NB4 (cell line): ENCODE results near the gene FAM228A.
A peak's percentile ranks its signal among the peaks of the same experiment; 100 is the strongest.

Experiments
- DNase-seq: peaks from one replicate; pipeline ENCODE4 v3.0.0; 2010; ENCODE audit warnings: low read depth
- H3K4me3 ChIP-seq: one replicate; pipeline ENCODE4 v1.5.1; 2011; ENCODE audit warnings: mild to moderate bottlenecking, low read depth, low read length, moderate library complexity
- MYC ChIP-seq: IDR thresholded peaks from 2 replicates; pipeline ENCODE4 v1.6.1; 2011; ENCODE audit warnings: low read depth, low read length
- POLR2A ChIP-seq: IDR thresholded peaks from 2 replicates; pipeline ENCODE4 v1.6.1; 2011; ENCODE audit warnings: mild to moderate bottlenecking; ENCODE audit not compliant: insufficient read length; ENCODE audit errors: extremely low read depth
- TF ChIP-seq, protein P1 (sequence below): IDR thresholded peaks from 2 replicates; pipeline ENCODE4 v1.6.1; 2011; ENCODE audit warnings: low read depth, low read length
- TF ChIP-seq, protein P2 (sequence below): IDR thresholded peaks from one replicate; pipeline ENCODE4 v1.5.1; 2012; ENCODE audit warnings: low read depth, low read length

FAM228A gene

DNA sequence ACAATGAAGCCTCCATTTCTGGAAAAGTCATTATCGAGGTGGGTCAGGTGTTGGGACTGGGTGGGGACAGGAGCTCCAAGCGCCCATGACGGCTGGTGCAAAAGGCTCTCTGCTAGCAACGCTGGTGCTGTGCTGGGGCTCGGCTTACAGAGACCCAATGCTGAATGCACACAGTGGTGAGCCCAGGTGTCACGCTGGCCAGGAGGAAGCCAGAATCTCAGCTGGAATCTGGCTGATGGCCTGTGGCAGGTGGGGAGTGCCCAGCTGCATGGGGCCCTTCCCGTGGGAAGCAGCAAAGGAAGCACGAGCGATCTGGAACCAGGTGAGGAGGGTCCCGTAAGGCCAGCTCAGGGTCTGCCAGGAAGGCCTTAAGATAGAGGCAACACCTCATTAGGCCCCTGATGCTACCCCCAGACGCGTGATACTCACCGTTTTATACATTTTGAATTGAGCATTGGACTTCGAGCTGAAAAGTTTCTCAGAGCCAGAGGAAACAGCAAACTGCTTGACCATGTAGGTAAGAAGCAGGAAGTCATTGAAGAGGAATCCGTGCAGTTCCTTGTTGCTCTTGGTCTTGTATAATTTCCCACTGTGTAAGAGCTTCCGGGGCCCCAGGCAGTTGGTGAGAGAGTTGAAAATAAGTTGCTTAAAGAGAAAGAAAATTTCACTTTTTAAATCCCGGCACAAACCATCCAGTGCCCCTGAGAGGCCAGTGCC lies 34.7 kb downstream of the FAM228A start:
- DNase-seq: peak; percentile 14
- no peak overlapping the region for H3K4me3 ChIP-seq
- TF ChIP-seq, protein P1, sequence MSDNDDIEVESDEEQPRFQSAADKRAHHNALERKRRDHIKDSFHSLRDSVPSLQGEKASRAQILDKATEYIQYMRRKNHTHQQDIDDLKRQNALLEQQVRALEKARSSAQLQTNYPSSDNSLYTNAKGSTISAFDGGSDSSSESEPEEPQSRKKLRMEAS: no peak
- TF ChIP-seq MYC (no peak), POLR2A (no peak)
- TF ChIP-seq, protein P2, sequence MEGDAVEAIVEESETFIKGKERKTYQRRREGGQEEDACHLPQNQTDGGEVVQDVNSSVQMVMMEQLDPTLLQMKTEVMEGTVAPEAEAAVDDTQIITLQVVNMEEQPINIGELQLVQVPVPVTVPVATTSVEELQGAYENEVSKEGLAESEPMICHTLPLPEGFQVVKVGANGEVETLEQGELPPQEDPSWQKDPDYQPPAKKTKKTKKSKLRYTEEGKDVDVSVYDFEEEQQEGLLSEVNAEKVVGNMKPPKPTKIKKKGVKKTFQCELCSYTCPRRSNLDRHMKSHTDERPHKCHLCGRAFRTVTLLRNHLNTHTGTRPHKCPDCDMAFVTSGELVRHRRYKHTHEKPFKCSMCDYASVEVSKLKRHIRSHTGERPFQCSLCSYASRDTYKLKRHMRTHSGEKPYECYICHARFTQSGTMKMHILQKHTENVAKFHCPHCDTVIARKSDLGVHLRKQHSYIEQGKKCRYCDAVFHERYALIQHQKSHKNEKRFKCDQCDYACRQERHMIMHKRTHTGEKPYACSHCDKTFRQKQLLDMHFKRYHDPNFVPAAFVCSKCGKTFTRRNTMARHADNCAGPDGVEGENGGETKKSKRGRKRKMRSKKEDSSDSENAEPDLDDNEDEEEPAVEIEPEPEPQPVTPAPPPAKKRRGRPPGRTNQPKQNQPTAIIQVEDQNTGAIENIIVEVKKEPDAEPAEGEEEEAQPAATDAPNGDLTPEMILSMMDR: no peak

DNA sequence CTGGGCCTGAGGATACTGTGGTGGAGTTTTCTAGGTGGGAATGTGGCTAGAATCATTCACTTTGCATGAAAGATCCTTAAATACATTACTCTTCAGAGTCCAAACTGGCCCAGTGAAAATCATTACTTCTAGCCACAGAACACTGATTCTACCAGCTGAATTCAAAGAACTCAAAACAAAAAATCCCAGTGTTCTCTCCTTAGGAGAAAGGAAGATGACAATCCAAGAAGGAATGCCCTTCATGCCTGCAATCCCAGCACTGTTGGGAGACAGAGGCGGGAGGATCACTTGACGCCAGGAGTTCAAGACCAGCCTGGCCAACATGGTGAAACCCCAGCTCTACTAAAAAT lies 35.2 kb downstream of the FAM228A start:
- no peak for DNase-seq
- TF ChIP-seq MYC: no peak
- no peak for TF ChIP-seq POLR2A
- no peak overlapping the region for H3K4me3 ChIP-seq

DNA sequence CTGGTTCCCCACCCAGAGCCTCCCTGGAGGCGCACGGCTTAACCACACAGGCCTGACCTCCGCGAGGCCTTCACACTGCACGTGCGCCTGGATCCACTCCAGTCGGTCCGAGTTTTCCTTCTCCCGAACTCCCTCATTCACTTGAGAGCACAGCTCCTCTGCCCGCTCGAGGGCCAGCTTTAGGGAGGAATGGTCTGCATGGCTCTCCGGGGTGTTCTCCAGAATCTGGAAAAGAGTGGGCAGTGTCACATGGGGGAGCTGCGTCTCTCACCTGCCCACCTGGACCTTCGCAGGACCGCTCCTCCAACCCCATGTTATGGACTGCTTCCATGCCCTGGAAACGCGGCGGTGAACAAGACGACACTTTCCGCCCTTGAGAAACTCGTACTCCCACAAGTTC lies 35.9 kb downstream of the FAM228A start:
- DNase-seq: no peak
- TF ChIP-seq, protein P2: no peak
- TF ChIP-seq, protein P1: no peak
- TF ChIP-seq MYC: no peak
- TF ChIP-seq POLR2A: no peak
- no peak overlapping the region for H3K4me3 ChIP-seq

DNA sequence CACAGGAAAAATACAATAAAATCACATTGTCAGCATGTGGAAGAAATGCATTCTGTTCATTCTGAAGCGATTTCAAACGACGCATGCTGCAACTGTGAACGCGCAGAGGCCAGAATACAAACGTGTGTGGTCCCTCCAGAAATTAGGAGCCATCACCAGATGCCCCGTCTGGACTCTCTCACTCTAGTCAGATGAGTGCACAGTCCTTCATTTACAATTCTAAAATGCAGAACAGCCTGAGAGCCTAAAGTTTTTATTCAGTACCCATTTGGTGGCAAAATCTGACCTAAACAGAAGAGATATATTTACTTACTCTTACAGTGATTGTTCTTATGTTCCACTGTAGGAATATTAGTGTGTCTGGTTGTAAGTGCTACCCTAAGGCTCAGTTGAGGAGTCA lies 36.6 kb downstream of the FAM228A start:
- TF ChIP-seq, protein P1: no peak
- TF ChIP-seq, protein P2: no peak
- TF ChIP-seq MYC (no peak), POLR2A (no peak)
- DNase-seq: no peak
- H3K4me3 ChIP-seq: no peak overlapping the region

DNA sequence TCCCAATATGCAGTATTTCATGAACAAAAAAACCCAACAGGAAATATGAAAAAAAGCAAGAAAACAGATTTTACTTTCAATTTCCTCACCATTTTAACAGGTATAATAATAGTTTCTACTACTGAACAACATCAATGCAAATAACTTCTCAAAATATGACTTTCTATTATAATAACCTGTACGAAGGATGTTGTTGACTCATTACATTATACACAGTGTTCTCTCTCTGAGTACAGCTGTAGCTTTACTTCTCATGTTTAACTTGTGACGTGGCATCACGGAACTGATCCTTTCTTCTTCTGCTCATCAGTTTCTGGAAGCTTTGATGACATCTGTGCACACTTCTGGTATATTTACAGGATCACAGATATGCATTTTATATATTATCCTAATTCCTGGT lies 40.0 kb downstream of the FAM228A start:
- DNase-seq: no peak
- TF ChIP-seq, protein P2: no peak
- TF ChIP-seq, protein P1: no peak
- no peak for TF ChIP-seq POLR2A
- TF ChIP-seq MYC: no peak

DNA sequence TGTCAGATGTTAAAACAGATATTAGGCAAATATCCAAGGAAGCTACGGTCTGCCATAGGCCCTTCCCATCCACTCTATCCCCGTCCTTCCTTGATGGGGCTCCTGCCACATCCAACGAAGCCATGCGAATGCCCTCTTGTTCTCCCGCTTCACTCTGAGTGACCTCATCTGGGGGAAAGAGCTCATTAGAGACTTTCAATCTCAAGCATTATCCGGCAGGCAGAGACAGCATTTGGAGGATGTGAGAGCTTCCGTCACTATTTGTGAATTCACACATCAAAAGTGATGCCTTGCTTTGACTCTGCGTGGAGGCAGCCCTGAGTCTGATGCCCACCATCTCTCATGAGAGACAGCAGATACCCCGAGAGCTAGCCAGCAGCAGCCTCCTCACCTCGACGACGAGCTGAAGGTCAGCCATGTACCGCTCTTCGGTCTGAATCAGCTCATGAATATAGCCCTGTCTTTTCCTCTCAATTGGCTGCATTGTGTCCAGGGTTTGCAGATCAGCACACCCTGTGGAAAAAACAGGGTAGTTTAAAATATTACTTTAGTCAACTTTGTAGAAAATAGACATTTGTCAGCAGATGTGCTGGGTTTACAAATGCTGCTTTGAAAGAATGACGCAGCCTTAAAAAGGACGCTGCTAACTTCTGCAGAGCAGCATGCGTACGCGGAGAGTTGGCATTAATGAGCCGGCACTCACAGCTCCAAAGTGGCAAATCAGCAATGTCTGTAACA lies 45.9 kb downstream of the FAM228A start:
- DNase-seq: no peak
- no peak overlapping the region for H3K4me3 ChIP-seq
- TF ChIP-seq, protein P2: no peak
- TF ChIP-seq POLR2A (no peak), MYC (no peak)
- TF ChIP-seq, protein P1: no peak

More for the DNA sequence above, 40.0 kb downstream of the FAM228A start:
- no peak overlapping the region for H3K4me3 ChIP-seq
